Measurements from ENCODE around the gene TBX1.

GRCh38 chr22:19767427-19768341 is 7.1 kb downstream of the TBX1 start:
- no peak for TF ChIP-seq CTCF (IDR thresholded peaks at IDR 0.05)
- TF ChIP-seq POLR2A (IDR thresholded peaks at IDR 0.05), result no peak
